A673 (cell line): Measurements from ENCODE around the gene KCNIP1.

Experiments
- EZH2 ChIP-seq: fragments of 200-600 bp; sonication (generic); IDR thresholded peaks from 2 replicates; pipeline ENCODE4 v1.6.1; 2017; ENCODE audit warnings: borderline replicate concordance, low read depth, mild to moderate bottlenecking, mixed read lengths, antibody characterized with exemption, low read length; ENCODE audit not compliant: poor library complexity, severe bottlenecking
- TF ChIP-seq, protein P1 (sequence below): fragments of 300-800, 200-600 bp; sonication (generic); conservative IDR thresholded peaks from 2 replicates; pipeline ENCODE4 v1.5.1; 2017; ENCODE audit warnings: low read depth, mild to moderate bottlenecking, antibody characterized with exemption, low read length, moderate library complexity, mixed read lengths

DNA sequence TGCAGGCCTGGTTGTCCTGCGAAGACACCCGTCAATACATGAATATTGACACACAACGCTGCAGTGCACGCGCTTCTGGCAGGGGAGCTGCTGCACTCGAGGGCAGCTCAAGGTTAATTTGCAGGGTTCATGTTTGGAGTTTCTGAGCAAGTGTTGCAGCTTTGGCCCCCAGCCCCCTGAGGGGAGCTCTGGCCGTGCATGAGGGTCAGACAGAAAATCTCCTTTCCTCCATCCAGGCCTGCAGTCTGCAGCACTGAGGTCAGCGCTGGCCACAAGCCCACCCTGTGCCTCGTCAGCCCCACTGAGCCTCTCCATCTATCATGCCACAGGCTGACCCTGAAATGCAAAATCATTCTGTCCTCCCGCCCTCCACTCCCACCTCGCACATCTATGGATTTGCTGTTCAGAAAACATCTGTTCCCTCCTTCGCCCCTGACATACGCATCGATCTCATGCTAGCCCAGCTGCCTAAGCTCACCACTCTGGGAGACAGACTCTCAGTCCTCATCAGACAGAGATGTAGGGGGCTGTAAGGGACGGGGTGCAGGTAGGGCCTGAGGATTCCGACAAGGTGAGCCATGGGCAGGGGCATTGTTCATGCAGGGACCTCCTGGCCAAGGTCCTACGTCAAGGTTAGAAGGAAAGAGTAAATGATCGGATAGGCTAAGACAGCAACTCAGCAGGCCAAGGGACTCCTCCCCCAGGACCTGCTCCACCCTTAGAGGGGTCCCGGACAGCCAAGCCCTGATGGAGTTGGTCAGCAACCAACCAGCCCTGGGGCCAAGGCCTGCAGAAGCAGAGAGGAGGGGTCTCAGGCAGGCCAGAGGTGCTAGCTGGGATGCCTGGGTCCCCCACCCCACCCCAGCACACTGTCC lies 125.1 kb downstream of the KCNIP1 start:
- TF ChIP-seq, protein P1, sequence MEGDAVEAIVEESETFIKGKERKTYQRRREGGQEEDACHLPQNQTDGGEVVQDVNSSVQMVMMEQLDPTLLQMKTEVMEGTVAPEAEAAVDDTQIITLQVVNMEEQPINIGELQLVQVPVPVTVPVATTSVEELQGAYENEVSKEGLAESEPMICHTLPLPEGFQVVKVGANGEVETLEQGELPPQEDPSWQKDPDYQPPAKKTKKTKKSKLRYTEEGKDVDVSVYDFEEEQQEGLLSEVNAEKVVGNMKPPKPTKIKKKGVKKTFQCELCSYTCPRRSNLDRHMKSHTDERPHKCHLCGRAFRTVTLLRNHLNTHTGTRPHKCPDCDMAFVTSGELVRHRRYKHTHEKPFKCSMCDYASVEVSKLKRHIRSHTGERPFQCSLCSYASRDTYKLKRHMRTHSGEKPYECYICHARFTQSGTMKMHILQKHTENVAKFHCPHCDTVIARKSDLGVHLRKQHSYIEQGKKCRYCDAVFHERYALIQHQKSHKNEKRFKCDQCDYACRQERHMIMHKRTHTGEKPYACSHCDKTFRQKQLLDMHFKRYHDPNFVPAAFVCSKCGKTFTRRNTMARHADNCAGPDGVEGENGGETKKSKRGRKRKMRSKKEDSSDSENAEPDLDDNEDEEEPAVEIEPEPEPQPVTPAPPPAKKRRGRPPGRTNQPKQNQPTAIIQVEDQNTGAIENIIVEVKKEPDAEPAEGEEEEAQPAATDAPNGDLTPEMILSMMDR = no peak
- no peak for TF ChIP-seq EZH2
